AG04449 (cell line): Measurements from ENCODE around the gene VPS37D.
"Not testable (repeated sequence)": the region's sequence is repeated elsewhere in the genome, so short reads cannot be mapped to it uniquely, and the experiment has no call there.

Source experiments
- CTCF ChIA-PET: fragments of 350-600 bp; formaldehyde crosslinking; extraction: SDS; loops from one replicate; lab custom pipeline; 2021; ENCODE audit warnings: antibody characterized with exemption; lab: Yijun Ruan, JAX
- POLR2A ChIA-PET: fragments of 400-600, 350-600 bp; formaldehyde crosslinking; extraction: SDS; loops from one replicate; lab custom pipeline; 2020; ENCODE audit warnings: antibody characterized with exemption, inconsistent platforms; lab: Yijun Ruan, JAX
- DNase-seq: peaks from one replicate; pipeline ENCODE4 v3.0.0-alpha.2; 2010; ENCODE audit warnings: low read depth, low spot score
- H3K4me3 ChIP-seq: 2 replicates; pipeline ENCODE4 v1.5.1; 2011; ENCODE audit warnings: low read depth, mild to moderate bottlenecking, control low read depth, low read length
- CTCF ChIP-seq: IDR thresholded peaks from one replicate; pipeline ENCODE4 v1.5.1; 2011; ENCODE audit warnings: mild to moderate bottlenecking, moderate library complexity, low read length, control low read depth, inconsistent platforms; ENCODE audit not compliant: insufficient read depth; ENCODE audit errors: missing control alignments

The VPS37D gene, protein sequence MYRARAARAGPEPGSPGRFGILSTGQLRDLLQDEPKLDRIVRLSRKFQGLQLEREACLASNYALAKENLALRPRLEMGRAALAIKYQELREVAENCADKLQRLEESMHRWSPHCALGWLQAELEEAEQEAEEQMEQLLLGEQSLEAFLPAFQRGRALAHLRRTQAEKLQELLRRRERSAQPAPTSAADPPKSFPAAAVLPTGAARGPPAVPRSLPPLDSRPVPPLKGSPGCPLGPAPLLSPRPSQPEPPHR

GRCh38 chr7:73667344-73668102 lies at the start of gene VPS37D:
Gene VPS37D, plus strand, starts transcription at chr7:73667831. Its CDS starts 128 bp downstream, at chr7:73667959.
- CTCF ChIA-PET, result interaction anchor here (0.6 to 3.3 kb wide), 39 partner anchors 8 to 128 kb away, joined by 3 to 34 read pairs (median 4); partner anchors contain the start of gene BUD23
- peak within 1 kb of the TSS; percentile 72 for H3K4me3 ChIP-seq
- peak; percentile 84 for TF ChIP-seq CTCF
- DNase-seq, result peak; percentile 3
- POLR2A ChIA-PET, result no interaction called here

DNA sequence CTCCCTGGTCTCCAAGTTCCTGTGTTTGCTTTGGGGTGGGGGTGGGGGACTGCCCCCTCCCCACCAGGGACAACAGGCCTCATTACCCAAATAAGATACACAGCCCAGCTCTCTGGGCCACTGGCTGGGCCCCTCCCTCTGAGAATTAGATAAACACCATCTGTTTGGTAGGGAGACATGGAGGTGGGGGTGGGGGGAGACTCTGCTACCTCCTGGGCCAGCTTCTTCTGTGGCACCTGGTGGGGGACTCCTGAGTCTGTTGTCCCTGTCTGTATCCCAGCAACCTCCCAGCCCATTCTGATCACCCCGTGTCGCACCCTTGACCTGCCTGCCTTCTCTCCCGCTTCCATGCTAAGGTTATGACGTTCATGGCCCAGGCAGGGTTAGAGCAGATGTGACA lies 49.1 kb upstream of the VPS37D start:
- no peak for TF ChIP-seq CTCF
- H3K4me3 ChIP-seq, result no peak overlapping the region
- ChIA-PET CTCF (interaction anchor here (0.7 to 5.7 kb wide), 7 partner anchors 11 to 110 kb away, joined by 3 to 44 read pairs (median 7); no protein-coding TSS in a partner anchor), POLR2A (no interaction called here)
- DNase-seq, result no peak

- H3K4me3 ChIP-seq, DNase-seq, POLR2A ChIA-PET: not testable (repeated sequence)
- CTCF ChIA-PET, result interaction anchor here (0.7 to 5.0 kb wide), 6 partner anchors 9 to 106 kb away, joined by 3 to 50 read pairs (median 6); no protein-coding TSS in a partner anchor
Measured at GRCh38 chr7:73619394-73619793, 48.2 kb upstream of the VPS37D start.

GRCh38 chr7:73621168-73622063 lies 46.2 kb upstream of the VPS37D start:
- no peak for DNase-seq
- H3K4me3 ChIP-seq, result no peak overlapping the region
- TF ChIP-seq CTCF, result no peak
- POLR2A ChIA-PET, result interaction anchor here (0.5 kb wide), 1 partner anchor 73 kb away, joined by 3 read pairs; no protein-coding TSS in a partner anchor
- CTCF ChIA-PET, result interaction anchor here (1.1 to 5.0 kb wide), 4 partner anchors 9 to 104 kb away, joined by 3 to 50 read pairs (median 8); no protein-coding TSS in a partner anchor

- H3K4me3 ChIP-seq, result no peak overlapping the region
- ChIA-PET POLR2A (no interaction called here), CTCF (interaction anchor here (0.5 to 5.0 kb wide), 5 partner anchors 15 to 712 kb away, joined by 3 to 50 read pairs (median 3); no protein-coding TSS in a partner anchor)
- DNase-seq, result no peak
- TF ChIP-seq CTCF, result no peak
Measured at GRCh38 chr7:73622527-73622908, 45.1 kb upstream of the VPS37D start.
